ENCODE results near the gene CLDN6. TPM values are rescaled to one million over a fixed set of nuclear protein-coding genes. Genes with fewer than 3 reads are reported as not detected.

Gene CLDN6
- total RNA-seq, 1 experiment from 2014 or later = 0.49 TPM

DNA sequence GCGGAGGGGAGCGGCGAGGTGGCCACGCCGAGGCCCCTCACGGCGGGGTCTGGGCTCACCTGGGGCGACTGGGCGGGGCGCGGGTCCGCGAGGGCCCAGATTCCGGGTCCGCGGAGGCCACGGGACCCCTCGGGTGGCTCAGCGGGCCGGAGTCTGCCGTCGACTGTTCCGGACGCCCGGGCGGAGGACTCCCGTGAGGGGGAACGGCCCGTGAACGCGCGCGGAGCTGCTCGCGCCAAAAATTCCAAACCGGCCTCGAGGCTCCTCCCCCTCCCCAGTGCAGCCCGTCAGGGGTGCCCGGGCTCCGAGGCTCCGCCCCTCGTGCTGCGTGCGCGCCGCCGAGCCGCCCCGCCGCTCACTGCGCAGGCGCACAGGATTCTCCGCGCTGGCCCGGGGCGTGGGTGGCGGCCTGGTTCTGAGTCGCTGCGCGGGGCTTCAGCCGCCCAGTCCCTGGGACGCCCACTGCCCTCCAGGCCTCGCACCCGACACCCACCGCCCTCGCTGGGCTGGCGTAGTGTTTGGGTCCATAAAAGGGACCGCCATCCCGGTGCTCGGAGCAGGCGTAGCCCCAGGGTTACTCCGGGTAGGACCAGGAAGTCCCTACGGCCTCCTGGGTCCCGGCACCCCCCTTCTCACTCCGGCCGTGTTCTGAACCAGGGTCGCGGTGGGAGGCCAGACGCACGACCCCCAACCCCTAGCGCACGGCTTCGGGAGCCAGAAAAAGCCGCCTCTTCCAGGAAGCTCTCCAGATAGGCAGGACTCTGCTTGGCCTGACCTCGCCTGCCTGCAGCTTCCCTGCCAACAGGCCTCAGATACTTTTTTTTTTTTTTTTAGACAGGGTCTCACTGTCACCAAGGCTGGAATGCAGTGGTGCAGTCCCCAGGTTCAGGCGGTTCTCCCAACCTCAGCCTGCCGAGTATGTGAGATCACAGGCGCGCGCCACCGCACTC, 37.5 kb downstream of the CLDN6 start, which contains the start of gene PKMYT1:
TSS of gene PKMYT1 (minus strand) at position 220 of the 950 bp plus-strand sequence. CDS start 789 bp downstream, outside the sequence.
- no peaks in the 10 kb centered on the region for H3K9me3 ChIP-seq (ENCODE audit: control insufficient read depth in 1 of 2, insufficient read depth in 1 of 2, low read depth in 1 of 2, low read length in 2 of 2)
- peaks cover 24 to 44% of the 10 kb centered on the region in 2 experiments for H3K4me1 ChIP-seq (ENCODE audit: control insufficient read depth in 1 of 2, insufficient read depth in 2 of 2, low read length in 2 of 2)
- H3K9ac ChIP-seq (ENCODE audit: low read length) = peak within 1 kb of the TSS; percentile 99
- ChIA-PET POLR2A (interaction anchor here (0.7 to 2.8 kb wide), 8 partner anchors 8 to 75 kb away, joined by 3 to 11 read pairs (median 4); partner anchors contain the start of genes HCFC1R1, KREMEN2, THOC6 and TNFRSF12A), RAD21 (ENCODE audit: low non-redundant PET in 1 of 2, low total read pairs in 2 of 2, uncharacterized antibody in 2 of 2, unreplicated experiment in 2 of 2) (no interaction called here), CTCF (interaction anchor here (1.0 to 1.4 kb wide), 3 partner anchors 17 to 51 kb away, joined by 3 to 4 read pairs (median 3); partner anchors contain the start of gene KREMEN2)
- TF ChIP-seq EGR1 (IDR thresholded peaks at IDR 0.05; ENCODE audit: low read depth) (peak; percentile 98), POLR2AphosphoS5 (IDR thresholded peaks at IDR 0.05; ENCODE audit: low read depth, low read length) (peak; percentile 93), JUND (IDR thresholded peaks at IDR 0.05) (no peak), RAD21 (IDR thresholded peaks at IDR 0.05; ENCODE audit: low read depth) (no peak), SP1 (IDR thresholded peaks at IDR 0.05; ENCODE audit: low read depth) (no peak; the same call in 1 of the 2 replicates), FOSL1 (IDR thresholded peaks at IDR 0.05; ENCODE audit: low read depth) (no peak), POLR2A (IDR thresholded peaks at IDR 0.05; ENCODE audit: borderline replicate concordance, extremely low read depth, insufficient read depth, insufficient read length) (peak; percentile 95), SIN3A (IDR thresholded peaks at IDR 0.05; ENCODE audit: low read depth) (peak; percentile 58), ZFX (IDR thresholded peaks at IDR 0.05) (peak; percentile 92), EZH2phosphoT487 (IDR thresholded peaks at IDR 0.05; ENCODE audit: borderline replicate concordance) (no peak), EZH2 (IDR thresholded peaks at IDR 0.05) (no peak), YY1 (IDR thresholded peaks at IDR 0.05; ENCODE audit: extremely low read depth, insufficient replicate concordance, low read depth, low read length) (peak; percentile 3)
- TF ChIP-seq, protein P1, sequence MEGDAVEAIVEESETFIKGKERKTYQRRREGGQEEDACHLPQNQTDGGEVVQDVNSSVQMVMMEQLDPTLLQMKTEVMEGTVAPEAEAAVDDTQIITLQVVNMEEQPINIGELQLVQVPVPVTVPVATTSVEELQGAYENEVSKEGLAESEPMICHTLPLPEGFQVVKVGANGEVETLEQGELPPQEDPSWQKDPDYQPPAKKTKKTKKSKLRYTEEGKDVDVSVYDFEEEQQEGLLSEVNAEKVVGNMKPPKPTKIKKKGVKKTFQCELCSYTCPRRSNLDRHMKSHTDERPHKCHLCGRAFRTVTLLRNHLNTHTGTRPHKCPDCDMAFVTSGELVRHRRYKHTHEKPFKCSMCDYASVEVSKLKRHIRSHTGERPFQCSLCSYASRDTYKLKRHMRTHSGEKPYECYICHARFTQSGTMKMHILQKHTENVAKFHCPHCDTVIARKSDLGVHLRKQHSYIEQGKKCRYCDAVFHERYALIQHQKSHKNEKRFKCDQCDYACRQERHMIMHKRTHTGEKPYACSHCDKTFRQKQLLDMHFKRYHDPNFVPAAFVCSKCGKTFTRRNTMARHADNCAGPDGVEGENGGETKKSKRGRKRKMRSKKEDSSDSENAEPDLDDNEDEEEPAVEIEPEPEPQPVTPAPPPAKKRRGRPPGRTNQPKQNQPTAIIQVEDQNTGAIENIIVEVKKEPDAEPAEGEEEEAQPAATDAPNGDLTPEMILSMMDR (IDR thresholded peaks at IDR 0.05 in 2 of 3, conservative IDR thresholded peaks at IDR 0.05 in 1 of 3; ENCODE audit: borderline replicate concordance in 1 of 3, insufficient read depth in 1 of 3, low read depth in 2 of 3, low read length in 2 of 3) = no peak
- TF ChIP-seq, protein P2, sequence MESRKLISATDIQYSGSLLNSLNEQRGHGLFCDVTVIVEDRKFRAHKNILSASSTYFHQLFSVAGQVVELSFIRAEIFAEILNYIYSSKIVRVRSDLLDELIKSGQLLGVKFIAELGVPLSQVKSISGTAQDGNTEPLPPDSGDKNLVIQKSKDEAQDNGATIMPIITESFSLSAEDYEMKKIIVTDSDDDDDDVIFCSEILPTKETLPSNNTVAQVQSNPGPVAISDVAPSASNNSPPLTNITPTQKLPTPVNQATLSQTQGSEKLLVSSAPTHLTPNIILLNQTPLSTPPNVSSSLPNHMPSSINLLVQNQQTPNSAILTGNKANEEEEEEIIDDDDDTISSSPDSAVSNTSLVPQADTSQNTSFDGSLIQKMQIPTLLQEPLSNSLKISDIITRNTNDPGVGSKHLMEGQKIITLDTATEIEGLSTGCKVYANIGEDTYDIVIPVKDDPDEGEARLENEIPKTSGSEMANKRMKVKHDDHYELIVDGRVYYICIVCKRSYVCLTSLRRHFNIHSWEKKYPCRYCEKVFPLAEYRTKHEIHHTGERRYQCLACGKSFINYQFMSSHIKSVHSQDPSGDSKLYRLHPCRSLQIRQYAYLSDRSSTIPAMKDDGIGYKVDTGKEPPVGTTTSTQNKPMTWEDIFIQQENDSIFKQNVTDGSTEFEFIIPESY (IDR thresholded peaks at IDR 0.05; ENCODE audit: extremely low read depth, insufficient replicate concordance, low read length) = no peak
- TF ChIP-seq, protein P3, sequence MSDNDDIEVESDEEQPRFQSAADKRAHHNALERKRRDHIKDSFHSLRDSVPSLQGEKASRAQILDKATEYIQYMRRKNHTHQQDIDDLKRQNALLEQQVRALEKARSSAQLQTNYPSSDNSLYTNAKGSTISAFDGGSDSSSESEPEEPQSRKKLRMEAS (IDR thresholded peaks at IDR 0.05) = peak; percentile 53; the same call in 1 of the 2 replicates
- TSS peak; percentile 89 for BruUV-seq (replicated peaks)
- H3K4me3 ChIP-seq (replicated peaks in 1 of 2; ENCODE audit: low read depth in 1 of 2, low read length in 2 of 2) = peak within 1 kb of the TSS; percentile 89 to 99
- H2AFZ ChIP-seq (ENCODE audit: low read depth, low read length, poor library complexity, severe bottlenecking) = no peak within 1 kb of the TSS
- peak within 1 kb of the TSS; percentile 86 for H3K4me2 ChIP-seq (ENCODE audit: low read length)
- peak within 1 kb of the TSS; percentile 93 for H3K27ac ChIP-seq (ENCODE audit: low read depth, low read length)
- peaks cover 43% of the 10 kb centered on the region for H3K79me2 ChIP-seq (ENCODE audit: insufficient read depth, low read length)
- H3K27me3 ChIP-seq (ENCODE audit: insufficient read depth, low read length) = no peaks in the 10 kb centered on the region
- H3K9me2 ChIP-seq (ENCODE audit: insufficient read depth) = no peaks in the 10 kb centered on the region
- no peaks in the 10 kb centered on the region; the same call in 1 of the 2 replicates for H4K20me1 ChIP-seq (ENCODE audit: insufficient read depth)
- intact Hi-C loops (cut with micrococcal nuclease) = loop anchor here (5.0 kb wide), 1 partner anchor 42 kb away; the partner anchor contains the start of genes HCFC1R1, THOC6 and TNFRSF12A
- DNase-seq (ENCODE audit: low read depth, low spot score) (peak; percentile 56), ATAC-seq (peak; percentile 80)
- H3K36me3 ChIP-seq (ENCODE audit: control insufficient read depth in 1 of 2, insufficient read depth in 2 of 2, low read length in 2 of 2) = peaks cover 0 to 25% of the 10 kb centered on the region in 2 experiments; a peak in 2 of 4 replicates

Measured in HCT116 (cell line).